ENCODE measurements around the gene SREK1IP1.
A peak's percentile ranks its signal among the peaks of the same experiment; 100 is the strongest.

Gene SREK1IP1

DNA sequence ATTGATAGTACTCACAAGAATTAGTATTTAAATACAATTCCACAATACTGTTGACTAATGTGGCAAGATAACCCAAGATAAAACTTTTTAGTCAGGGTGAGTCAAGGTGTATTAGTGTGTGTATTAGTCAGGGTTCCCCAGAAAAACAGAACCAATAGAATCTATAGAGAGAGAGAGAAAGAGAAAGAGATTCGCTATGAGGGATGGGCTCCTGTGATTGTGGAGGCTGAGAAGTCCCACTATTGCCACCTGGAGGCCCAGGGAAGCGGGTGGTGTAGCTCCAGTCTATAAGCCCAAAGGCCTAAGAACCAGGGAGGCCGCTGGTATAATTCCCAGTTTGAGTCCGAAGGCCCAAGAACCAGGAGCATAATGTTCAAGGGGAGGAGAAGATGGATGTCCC is 88.2 kb downstream of the SREK1IP1 start:
- peak; percentile 58 for DNase-seq (ENCODE audit: low spot score)

DNA sequence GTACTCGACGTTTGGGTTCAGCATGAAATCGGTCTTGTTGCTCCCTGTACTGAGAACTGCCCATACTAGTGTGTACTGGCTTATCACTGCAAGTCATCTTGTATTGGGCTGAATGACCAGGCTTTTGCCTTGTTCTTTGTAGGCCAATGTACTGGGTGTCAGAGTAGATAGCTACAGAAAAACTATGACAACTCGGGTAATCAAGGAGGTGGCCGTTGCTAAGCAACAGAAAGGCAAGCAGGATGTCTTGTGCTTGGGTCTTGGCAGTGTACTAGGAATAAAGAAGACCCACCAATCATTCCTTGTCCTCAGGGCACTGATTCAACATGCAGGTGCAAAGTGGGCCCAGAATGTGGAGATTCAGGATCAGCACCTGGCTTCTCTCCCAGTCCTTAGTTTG is 90.1 kb downstream of the SREK1IP1 start:
- no peak for DNase-seq (ENCODE audit: low spot score)

DNA sequence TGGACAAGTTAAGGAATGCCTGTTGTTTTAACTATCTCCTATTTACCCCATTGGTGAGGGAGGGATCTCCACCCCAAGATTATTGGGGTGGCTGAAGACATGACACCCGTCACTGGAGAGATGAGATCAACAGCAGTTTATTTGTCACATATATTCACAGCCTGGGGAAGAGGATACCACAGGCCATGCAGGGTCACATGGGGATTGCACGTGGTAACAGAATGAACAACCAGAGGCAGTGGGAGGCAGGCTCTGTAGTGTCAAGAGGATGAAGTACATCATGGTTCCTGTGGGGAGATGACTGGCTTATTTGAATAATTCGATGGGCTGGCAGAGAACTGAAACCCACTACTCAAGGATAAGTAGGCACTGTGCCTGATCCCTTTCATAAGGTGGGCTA is 96.8 kb downstream of the SREK1IP1 start:
- no peak for DNase-seq (ENCODE audit: low spot score)

DNA sequence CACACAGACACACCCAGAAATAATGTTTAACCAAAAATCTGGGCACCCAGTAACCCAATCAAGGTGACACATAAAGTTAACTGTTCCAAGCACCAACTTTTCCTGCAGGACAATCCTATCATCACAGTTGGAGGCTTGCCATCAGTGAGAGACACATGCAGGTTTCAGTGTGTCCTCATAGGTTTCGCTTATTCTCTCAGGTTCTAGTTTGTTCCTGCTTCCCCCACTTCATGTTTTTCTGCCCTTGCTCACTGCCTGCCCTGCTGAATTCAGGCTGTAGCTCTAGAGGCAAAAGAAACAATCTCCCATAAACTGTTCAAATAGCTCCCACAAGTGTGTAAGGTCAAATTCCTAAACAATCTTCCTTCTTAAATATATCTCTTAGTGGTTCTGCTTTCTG is 98.2 kb downstream of the SREK1IP1 start:
- no peak for DNase-seq (ENCODE audit: low spot score)

Data from HuH-7 (cell line).